IMR-90 (cell line): Measurements from ENCODE around the gene OXSR1. TPM values are rescaled to one million over a fixed set of nuclear protein-coding genes. Genes with fewer than 3 reads are reported as not detected.

Experiments used
- ATAC-seq: fragments of 200-7000 bp; cut with Tn5 transposase; 2 replicates; pipeline ENCODE4 v1.9.1; 2020; ENCODE audit warnings: low read depth, mild to moderate bottlenecking, moderate library complexity
- BruUV-seq: library from RNA; stranded (reverse); fragments of 400-500 nt; replicated peaks from 2 replicates; lab custom pipeline; 2021; lab: Mats Ljungman, UMichigan
- CTCF ChIA-PET: fragments of 300-600 bp; formaldehyde crosslinking; extraction: SDS; loops from one replicate; lab custom pipeline; 2021; ENCODE audit warnings: antibody characterized with exemption; lab: Yijun Ruan, JAX
- POLR2A ChIA-PET: fragments of 300-600 bp; sonication (Branson Sonifier 250); formaldehyde crosslinking; loops from one replicate; lab custom pipeline; 2022; ENCODE audit warnings: antibody characterized with exemption; ENCODE audit not compliant: unreplicated experiment; lab: Charles Lee
- DNase-seq: peaks from one replicate; pipeline ENCODE4 v3.0.0; 2013
- H2AFZ ChIP-seq: replicated peaks from 2 replicates; pipeline ENCODE3; 2013; ENCODE audit warnings: low read length, mild to moderate bottlenecking; ENCODE audit not compliant: poor library complexity
- H2AK5ac ChIP-seq: 2 replicates; pipeline ENCODE4 v1.6.1; 2013; ENCODE audit warnings: low read depth, low read length, inconsistent platforms
- H2AK9ac ChIP-seq: replicated peaks from 2 replicates; pipeline ENCODE3; 2013; ENCODE audit warnings: mild to moderate bottlenecking, low read depth, low read length, moderate library complexity; ENCODE audit not compliant: poor library complexity
- H2BK120ac ChIP-seq: 2 replicates; pipeline ENCODE4 v1.6.1; 2013; ENCODE audit warnings: low read depth, low read length, inconsistent platforms
- H2BK15ac ChIP-seq: 3 replicates; pipeline ENCODE4 v1.6.1; 2013; ENCODE audit warnings: low read depth, low read length, inconsistent platforms
- H2BK20ac ChIP-seq: 2 replicates; pipeline ENCODE4 v1.6.1; 2013; ENCODE audit warnings: low read depth, mild to moderate bottlenecking, inconsistent platforms, low read length, moderate library complexity
- H2BK5ac ChIP-seq: 2 replicates; pipeline ENCODE4 v1.6.1; 2013; ENCODE audit warnings: mild to moderate bottlenecking, low read depth, low read length, inconsistent platforms; ENCODE audit not compliant: poor library complexity, severe bottlenecking
- H3K14ac ChIP-seq: replicated peaks from 2 replicates; pipeline ENCODE4 v1.6.1; 2013; ENCODE audit warnings: low read depth, low read length, inconsistent platforms
- H3K18ac ChIP-seq: 2 replicates; pipeline ENCODE4 v1.6.1; 2013; ENCODE audit warnings: low read depth, low read length, control low read depth
- H3K23ac ChIP-seq: 2 replicates; pipeline ENCODE4 v1.6.1; 2013; ENCODE audit warnings: low read depth, low read length, inconsistent platforms
- H3K27ac ChIP-seq: 2 replicates; pipeline ENCODE4 v1.5.1; 2013; ENCODE audit warnings: mild to moderate bottlenecking, control low read depth, low read length; ENCODE audit not compliant: insufficient read depth
- H3K27me3 ChIP-seq: 2 replicates; pipeline ENCODE4 v1.6.1; 2013; ENCODE audit warnings: low read length; ENCODE audit not compliant: control insufficient read depth, insufficient read depth
- H3K36me3 ChIP-seq: 2 replicates; pipeline ENCODE4 v1.6.1; 2013; ENCODE audit warnings: low read length, mixed read lengths; ENCODE audit not compliant: control insufficient read depth, insufficient read depth
- H3K4ac ChIP-seq: 2 replicates; pipeline ENCODE4 v1.6.1; 2013; ENCODE audit warnings: low read depth, low read length, inconsistent platforms
- H3K4me1 ChIP-seq: 2 replicates; pipeline ENCODE4 v1.6.1; 2013; ENCODE audit warnings: low read length, mixed read lengths; ENCODE audit not compliant: control insufficient read depth, insufficient read depth
- H3K4me2 ChIP-seq: 2 replicates; pipeline ENCODE4 v1.6.1; 2013; ENCODE audit warnings: low read depth, mild to moderate bottlenecking, control low read depth, low read length, moderate library complexity
- H3K4me3 ChIP-seq: 2 replicates; pipeline ENCODE4 v1.5.1; 2013; ENCODE audit warnings: low read depth, mild to moderate bottlenecking, control low read depth, low read length, moderate library complexity; ENCODE audit not compliant: insufficient read depth
- H3K56ac ChIP-seq: 2 replicates; pipeline ENCODE4 v1.6.1; 2013; ENCODE audit warnings: low read length, inconsistent platforms; ENCODE audit not compliant: insufficient read depth; ENCODE audit errors: extremely low read depth
- H3K79me1 ChIP-seq, 2 experiments: 2 replicates each; pipeline ENCODE4 v1.6.1; 2013; ENCODE audit warnings: low read length in 2 of 2, inconsistent platforms in 1 of 2, low read depth in 1 of 2
- H3K9ac ChIP-seq: 2 replicates; pipeline ENCODE4 v1.6.1; 2013; ENCODE audit warnings: low read depth, low read length, control low read depth
- H3K9me1 ChIP-seq: 2 replicates; pipeline ENCODE4 v1.6.1; 2013; ENCODE audit warnings: low read length, inconsistent platforms; ENCODE audit not compliant: insufficient read depth
- H3K9me3 ChIP-seq: 2 replicates; pipeline ENCODE4 v1.6.1; 2013; ENCODE audit warnings: low read length; ENCODE audit not compliant: control insufficient read depth, insufficient read depth
- H4K20me1 ChIP-seq: 2 replicates; pipeline ENCODE4 v1.6.1; 2013; ENCODE audit warnings: low read length, inconsistent platforms; ENCODE audit not compliant: insufficient read depth
- H4K5ac ChIP-seq: 2 replicates; pipeline ENCODE4 v1.6.1; 2013; ENCODE audit warnings: mild to moderate bottlenecking, low read depth, low read length, control low read depth
- H4K8ac ChIP-seq, 2 experiments: 2 replicates each; pipeline ENCODE4 v1.6.1; 2013; ENCODE audit warnings: low read depth in 2 of 2, low read length in 2 of 2, control low read depth in 1 of 2, inconsistent platforms in 1 of 2
- H4K91ac ChIP-seq: 2 replicates; pipeline ENCODE4 v1.6.1; 2013; ENCODE audit warnings: low read depth, low read length, inconsistent platforms; ENCODE audit not compliant: insufficient read depth
- BHLHE40 ChIP-seq: fragments of 150-350 bp; IDR thresholded peaks from 2 replicates; pipeline ENCODE4 v1.6.1; 2016; ENCODE audit warnings: mild to moderate bottlenecking, low read depth, low read length
- CEBPB ChIP-seq: IDR thresholded peaks from 2 replicates; pipeline ENCODE4 v1.6.1; 2012; ENCODE audit warnings: low read depth, low read length, improper control_type of control experiment
- CHD1 ChIP-seq: IDR thresholded peaks from 2 replicates; pipeline ENCODE4 v1.6.1; 2012; ENCODE audit warnings: low read depth, low read length, improper control_type of control experiment
- MAFK ChIP-seq: IDR thresholded peaks from 2 replicates; pipeline ENCODE4 v1.6.1; 2012; ENCODE audit warnings: low read depth, low read length, improper control_type of control experiment
- MAZ ChIP-seq: IDR thresholded peaks from 2 replicates; pipeline ENCODE4 v1.6.1; 2012; ENCODE audit warnings: low read depth, mild to moderate bottlenecking, low read length, improper control_type of control experiment, moderate library complexity, borderline replicate concordance
- MXI1 ChIP-seq: IDR thresholded peaks from 2 replicates; pipeline ENCODE4 v1.6.1; 2012; ENCODE audit warnings: low read depth, mild to moderate bottlenecking, low read length, moderate library complexity, borderline replicate concordance
- POLR2A ChIP-seq: IDR thresholded peaks from 2 replicates; pipeline ENCODE4 v1.6.1; 2012; ENCODE audit warnings: mild to moderate bottlenecking, low read depth, low read length
- RAD21 ChIP-seq: IDR thresholded peaks from 2 replicates; pipeline ENCODE4 v1.6.1; 2012; ENCODE audit warnings: low read length, improper control_type of control experiment
- RFX5 ChIP-seq: IDR thresholded peaks from 2 replicates; pipeline ENCODE4 v1.8.0; 2012; ENCODE audit warnings: low read depth, mild to moderate bottlenecking, low read length, moderate library complexity
- SMC3 ChIP-seq: fragments of 150-350 bp; IDR thresholded peaks from 2 replicates; pipeline ENCODE4 v1.6.1; 2016; ENCODE audit warnings: low read depth, mild to moderate bottlenecking, antibody characterized with exemption, low read length, moderate library complexity
- WGBS, 2 experiments: methylation state at CpG; one replicate each; pipeline versions ENCODE4 v1.1.5 to v1.1.7; 2013; ENCODE audit warnings: missing lambda C conversion rate in 2 of 2; ENCODE audit not compliant: insufficient read length in 1 of 2; ENCODE audit errors: extremely low coverage in 2 of 2; 5-methylcytosine and 5-hydroxymethylcytosine counted together
- dilution Hi-C: fragments of 300-500 bp; cut with HindIII; formaldehyde crosslinking; loops from one replicate; pipeline ENCODE4 v1.14.3; 2018; ENCODE audit warnings: low sequenced_read_pairs; ENCODE audit not compliant: unreplicated experiment
- in situ Hi-C: fragments of 300-500 bp; cut with MboI; formaldehyde crosslinking; loops from 3 replicates; pipeline ENCODE4 v1.14.3; 2019; ENCODE audit warnings: low sequenced_read_pairs, inconsistent platforms, mixed read lengths
- intact Hi-C: fragments of 100-400 bp; cut with micrococcal nuclease; formaldehyde crosslinking; loops from 2 replicates; pipeline ENCODE4 v1.10.0; 2022
- polyA plus RNA-seq, 3 experiments: library from polyadenylated mRNA; depleted of rRNA; stranded (reverse); fragments of >200 nt; gene quantifications; 2 replicates each; pipeline ENCODE4 v1.2.3, GENCODE V29; 2012; ENCODE audit warnings: low replicate concordance in 1 of 3
- total RNA-seq: library from RNA; depleted of rRNA; stranded (reverse); fragments of >200 nt; gene quantifications from 2 replicates; pipeline ENCODE4 v1.2.3, GENCODE V29; 2012
- TF ChIP-seq, protein P1 (sequence below): conservative IDR thresholded peaks from 2 replicates; pipeline ENCODE4 v1.5.1; 2012; ENCODE audit warnings: mild to moderate bottlenecking, low read depth, low read length, improper control_type of control experiment
- TF ChIP-seq, protein P2 (sequence below): fragments of 150-350 bp; IDR thresholded peaks from 2 replicates; pipeline ENCODE4 v1.6.1; 2016; ENCODE audit warnings: low read depth, mild to moderate bottlenecking, low read length, moderate library complexity, borderline replicate concordance

Gene OXSR1
- total and polyA plus RNA-seq, 2 of the 4 experiments (the other 2 are of a cell fraction) = 32.9 to 37.6 TPM

DNA sequence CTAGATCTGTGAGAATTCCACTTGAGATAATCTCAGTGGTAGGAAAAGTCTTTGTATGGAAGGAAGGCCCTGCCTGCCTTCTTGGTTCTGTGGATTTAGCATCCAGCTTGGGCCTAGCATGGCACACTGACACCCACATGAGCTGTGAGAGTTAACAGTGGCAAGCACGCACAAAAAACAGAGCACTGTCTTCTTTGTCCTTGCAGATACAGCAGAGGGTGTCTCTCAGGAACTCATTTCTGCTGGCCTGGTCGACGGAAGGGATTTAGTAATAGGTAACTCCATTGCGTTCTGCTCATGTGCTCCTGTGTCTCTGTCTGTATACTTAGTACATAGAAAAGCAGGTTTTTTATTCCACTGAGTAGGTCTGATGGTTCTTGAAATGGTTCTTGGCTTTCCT is 85.9 kb downstream of the OXSR1 start (continued):
- no peak for TF ChIP-seq MAZ

DNA sequence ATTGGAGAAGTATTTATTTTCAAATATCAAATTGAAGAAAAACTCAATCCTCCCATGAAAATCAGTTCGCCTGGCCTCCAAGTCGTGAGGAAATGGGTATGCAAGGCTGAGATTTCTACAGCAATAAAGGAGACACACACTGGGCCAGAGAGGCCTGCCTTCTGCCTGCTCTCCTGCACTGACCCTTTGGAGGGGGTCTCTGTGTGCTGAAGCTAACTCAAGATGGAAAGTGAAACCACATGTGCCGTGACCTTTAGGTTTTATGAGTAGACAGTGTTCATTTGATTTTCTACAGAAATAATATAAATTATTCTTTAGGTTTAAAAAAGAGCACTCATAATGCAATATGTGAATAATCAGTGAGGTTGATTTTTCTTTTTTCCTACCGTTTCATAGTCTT is 88.4 kb downstream of the OXSR1 start:
- TF ChIP-seq BHLHE40 (no peak), CEBPB (no peak), MAZ (no peak), POLR2A (no peak), CHD1 (no peak), MXI1 (no peak), SMC3 (no peak), MAFK (no peak), RAD21 (no peak), RFX5 (no peak)
- TF ChIP-seq, protein P1, sequence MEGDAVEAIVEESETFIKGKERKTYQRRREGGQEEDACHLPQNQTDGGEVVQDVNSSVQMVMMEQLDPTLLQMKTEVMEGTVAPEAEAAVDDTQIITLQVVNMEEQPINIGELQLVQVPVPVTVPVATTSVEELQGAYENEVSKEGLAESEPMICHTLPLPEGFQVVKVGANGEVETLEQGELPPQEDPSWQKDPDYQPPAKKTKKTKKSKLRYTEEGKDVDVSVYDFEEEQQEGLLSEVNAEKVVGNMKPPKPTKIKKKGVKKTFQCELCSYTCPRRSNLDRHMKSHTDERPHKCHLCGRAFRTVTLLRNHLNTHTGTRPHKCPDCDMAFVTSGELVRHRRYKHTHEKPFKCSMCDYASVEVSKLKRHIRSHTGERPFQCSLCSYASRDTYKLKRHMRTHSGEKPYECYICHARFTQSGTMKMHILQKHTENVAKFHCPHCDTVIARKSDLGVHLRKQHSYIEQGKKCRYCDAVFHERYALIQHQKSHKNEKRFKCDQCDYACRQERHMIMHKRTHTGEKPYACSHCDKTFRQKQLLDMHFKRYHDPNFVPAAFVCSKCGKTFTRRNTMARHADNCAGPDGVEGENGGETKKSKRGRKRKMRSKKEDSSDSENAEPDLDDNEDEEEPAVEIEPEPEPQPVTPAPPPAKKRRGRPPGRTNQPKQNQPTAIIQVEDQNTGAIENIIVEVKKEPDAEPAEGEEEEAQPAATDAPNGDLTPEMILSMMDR = no peak
- TF ChIP-seq, protein P2, sequence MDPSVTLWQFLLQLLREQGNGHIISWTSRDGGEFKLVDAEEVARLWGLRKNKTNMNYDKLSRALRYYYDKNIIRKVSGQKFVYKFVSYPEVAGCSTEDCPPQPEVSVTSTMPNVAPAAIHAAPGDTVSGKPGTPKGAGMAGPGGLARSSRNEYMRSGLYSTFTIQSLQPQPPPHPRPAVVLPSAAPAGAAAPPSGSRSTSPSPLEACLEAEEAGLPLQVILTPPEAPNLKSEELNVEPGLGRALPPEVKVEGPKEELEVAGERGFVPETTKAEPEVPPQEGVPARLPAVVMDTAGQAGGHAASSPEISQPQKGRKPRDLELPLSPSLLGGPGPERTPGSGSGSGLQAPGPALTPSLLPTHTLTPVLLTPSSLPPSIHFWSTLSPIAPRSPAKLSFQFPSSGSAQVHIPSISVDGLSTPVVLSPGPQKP = no peak
- Histone ChIP-seq H2AFZ (no peak overlapping the region), H2AK9ac (no peak overlapping the region), H4K5ac (no peak overlapping the region), H3K36me3 (peaks cover 30% of the 10 kb centered on the region), H4K20me1 (no peaks in the 10 kb centered on the region), H3K4me1 (no peaks in the 10 kb centered on the region), H3K23ac (no peak overlapping the region), H3K9me3 (no peaks in the 10 kb centered on the region), H3K9ac (no peak overlapping the region), H2BK5ac (no peak overlapping the region), H4K8ac (no peak overlapping the region), H2BK15ac (no peak overlapping the region), H3K4me3 (no peak overlapping the region), H2BK20ac (no peak overlapping the region), H3K79me1 (peaks cover 32 to 38% of the 10 kb centered on the region in 2 experiments), H2AK5ac (no peak overlapping the region), H3K27me3 (no peaks in the 10 kb centered on the region), H3K9me1 (peaks cover 3% of the 10 kb centered on the region; the same call in 1 of the 2 replicates), H3K4me2 (no peak overlapping the region), H2BK120ac (no peak overlapping the region), H3K14ac (no peak overlapping the region), H3K4ac (no peak overlapping the region), H3K27ac (no peak overlapping the region), H3K18ac (no peak overlapping the region), H4K91ac (no peak overlapping the region), H3K56ac (no peak overlapping the region)
- BruUV-seq = no TSS peak
- ATAC-seq = no peak
- ChIA-PET CTCF (no interaction called here), POLR2A (no interaction called here)
- in situ Hi-C loops (no loop called here), dilution Hi-C loops (no loop called here), intact Hi-C loops (no loop called here)
- WGBS, 2 experiments = no CpG with 5 or more reads among the region's 4 CpGs
- no peak for DNase-seq
